Trophoblast cell (in vitro differentiated cells and primary cell): ENCODE results near the gene MYLK2.

Source experiments
- DNase-seq, 2 donors: peaks; one replicate each; pipeline ENCODE4 v3.0.0-alpha.2; 2016
- H2AFZ ChIP-seq: 2 replicates; pipeline ENCODE4 v1.6.1; 2013; ENCODE audit warnings: low read length, moderate library complexity, mild to moderate bottlenecking; ENCODE audit not compliant: insufficient read depth, poor library complexity
- H2AK5ac ChIP-seq: 2 replicates; pipeline ENCODE4 v1.6.1; 2013; ENCODE audit warnings: mild to moderate bottlenecking, low read length
- H2BK120ac ChIP-seq: 2 replicates; pipeline ENCODE4 v1.6.1; 2013; ENCODE audit warnings: low read length, mild to moderate bottlenecking, moderate library complexity; ENCODE audit not compliant: insufficient read depth, poor library complexity
- H2BK12ac ChIP-seq: 2 replicates; pipeline ENCODE4 v1.6.1; 2013; ENCODE audit warnings: mild to moderate bottlenecking, low read length, moderate library complexity
- H2BK5ac ChIP-seq: 2 replicates; pipeline ENCODE4 v1.6.1; 2013; ENCODE audit warnings: low read length, low read depth, moderate library complexity, mild to moderate bottlenecking; ENCODE audit not compliant: poor library complexity
- H3K14ac ChIP-seq: 2 replicates; pipeline ENCODE4 v1.6.1; 2013; ENCODE audit warnings: mild to moderate bottlenecking, low read length
- H3K18ac ChIP-seq: 2 replicates; pipeline ENCODE4 v1.6.1; 2013; ENCODE audit warnings: mild to moderate bottlenecking, low read length
- H3K23ac ChIP-seq: 2 replicates; pipeline ENCODE4 v1.6.1; 2013; ENCODE audit warnings: low read length
- H3K27ac ChIP-seq: 2 replicates; pipeline ENCODE4 v1.5.1; 2013; ENCODE audit warnings: low read depth, mild to moderate bottlenecking, inconsistent platforms, low read length, moderate library complexity
- H3K27me3 ChIP-seq: 2 replicates; pipeline ENCODE4 v1.6.1; 2013; ENCODE audit warnings: inconsistent platforms, mild to moderate bottlenecking, low read length, moderate library complexity; ENCODE audit not compliant: insufficient read depth
- H3K36me3 ChIP-seq, 2 experiments: 1 replicate in 1 of 2; 2 replicates in 1 of 2; pipeline ENCODE4 v1.6.1; 2013; ENCODE audit warnings: low read length in 2 of 2, mild to moderate bottlenecking in 2 of 2, moderate library complexity in 1 of 2; ENCODE audit not compliant: insufficient read depth in 2 of 2, control insufficient read depth in 1 of 2
- H3K4ac ChIP-seq: 2 replicates; pipeline ENCODE4 v1.6.1; 2013; ENCODE audit warnings: low read depth, mild to moderate bottlenecking, low read length, moderate library complexity
- H3K4me1 ChIP-seq, 2 experiments: 1 replicate in 1 of 2; 2 replicates in 1 of 2; pipeline ENCODE4 v1.6.1; 2013; ENCODE audit warnings: low read length in 2 of 2, mild to moderate bottlenecking in 2 of 2, moderate library complexity in 1 of 2; ENCODE audit not compliant: insufficient read depth in 2 of 2, control insufficient read depth in 1 of 2
- H3K4me2 ChIP-seq: 2 replicates; pipeline ENCODE4 v1.6.1; 2013; ENCODE audit warnings: inconsistent platforms, mild to moderate bottlenecking, low read length, moderate library complexity
- H3K4me3 ChIP-seq: 2 replicates; pipeline ENCODE4 v1.5.1; 2013; ENCODE audit warnings: mild to moderate bottlenecking, low read depth, low read length, inconsistent platforms
- H3K79me1 ChIP-seq: one replicate; pipeline ENCODE4 v1.6.1; 2013; ENCODE audit warnings: low read length
- H3K79me2 ChIP-seq: 2 replicates; pipeline ENCODE4 v1.6.1; 2013; ENCODE audit warnings: low read length, mild to moderate bottlenecking; ENCODE audit not compliant: control insufficient read depth, insufficient read depth, poor library complexity
- H3K9ac ChIP-seq: 2 replicates; pipeline ENCODE4 v1.6.1; 2013; ENCODE audit warnings: mild to moderate bottlenecking, low read length
- H3K9me3 ChIP-seq: 2 replicates; pipeline ENCODE4 v1.6.1; 2013; ENCODE audit warnings: low read depth, mild to moderate bottlenecking, control low read depth, inconsistent platforms, low read length; ENCODE audit not compliant: insufficient read depth
- H4K12ac ChIP-seq: 2 replicates; pipeline ENCODE4 v1.6.1; 2013; ENCODE audit warnings: low read depth, mild to moderate bottlenecking, low read length, moderate library complexity
- H4K8ac ChIP-seq: 2 replicates; pipeline ENCODE4 v1.6.1; 2013; ENCODE audit warnings: low read depth, mild to moderate bottlenecking, low read length, moderate library complexity
- H4K91ac ChIP-seq: one replicate; pipeline ENCODE4 v1.6.1; 2013; ENCODE audit warnings: low read depth, mild to moderate bottlenecking, low read length, moderate library complexity
- WGBS: extraction: QIAGEN DNeasy Blood & Tissue Kit; methylation state at CpG from one replicate; pipeline ENCODE4 v1.1.7; 2013; ENCODE audit warnings: missing lambda C conversion rate; ENCODE audit not compliant: insufficient read length, insufficient coverage; ENCODE audit errors: extremely low coverage; 5-methylcytosine and 5-hydroxymethylcytosine counted together

MYLK2 gene

GRCh38 chr20:31803552-31804291 is 15.4 kb upstream of the MYLK2 start:
- no peaks in the 10 kb centered on the region for H3K4me1 ChIP-seq
- no peak overlapping the region for H3K18ac ChIP-seq
- WGBS, result 100% methylated on average over 3 of the region's 7 CpGs
- H2BK5ac ChIP-seq, result no peak overlapping the region
- no peak overlapping the region for H3K14ac ChIP-seq
- H4K91ac ChIP-seq, result no peak overlapping the region
- H2BK120ac ChIP-seq, result no peak overlapping the region
- DNase-seq, result no peak
- H3K4me3 ChIP-seq, result no peak overlapping the region
- no peak overlapping the region for H4K8ac ChIP-seq
- H3K23ac ChIP-seq, result no peak overlapping the region
- no peak overlapping the region for H2AFZ ChIP-seq
- peaks cover 28 to 44% of the 10 kb centered on the region in 2 experiments for H3K36me3 ChIP-seq
- no peaks in the 10 kb centered on the region for H3K79me2 ChIP-seq
- H3K4ac ChIP-seq, result no peak overlapping the region
- H3K9me3 ChIP-seq, result no peaks in the 10 kb centered on the region
- no peak overlapping the region for H4K12ac ChIP-seq
- H3K9ac ChIP-seq, result no peak overlapping the region
- H2AK5ac ChIP-seq, result no peak overlapping the region
- no peak overlapping the region for H3K27ac ChIP-seq
- no peaks in the 10 kb centered on the region for H3K27me3 ChIP-seq
- H3K79me1 ChIP-seq, result no peaks in the 10 kb centered on the region
- no peak overlapping the region for H3K4me2 ChIP-seq
- H2BK12ac ChIP-seq, result no peak overlapping the region

GRCh38 chr20:31806564-31807355 is 12.4 kb upstream of the MYLK2 start:
- no peaks in the 10 kb centered on the region for H3K79me1 ChIP-seq
- H2BK5ac ChIP-seq, result no peak overlapping the region
- H3K79me2 ChIP-seq, result no peaks in the 10 kb centered on the region
- H2AFZ ChIP-seq, result no peak overlapping the region
- peaks cover 18 to 28% of the 10 kb centered on the region in 2 experiments for H3K36me3 ChIP-seq
- H2BK12ac ChIP-seq, result no peak overlapping the region
- H3K27ac ChIP-seq, result no peak overlapping the region
- no peak overlapping the region for H3K4me3 ChIP-seq
- H3K4me2 ChIP-seq, result no peak overlapping the region
- H4K12ac ChIP-seq, result no peak overlapping the region
- H4K91ac ChIP-seq, result no peak overlapping the region
- no CpG with 5 or more reads among the region's 8 CpGs for WGBS
- no peak for DNase-seq
- H3K14ac ChIP-seq, result no peak overlapping the region
- H3K18ac ChIP-seq, result no peak overlapping the region
- H3K4me1 ChIP-seq, result no peaks in the 10 kb centered on the region
- no peak overlapping the region for H2AK5ac ChIP-seq
- H2BK120ac ChIP-seq, result no peak overlapping the region
- H4K8ac ChIP-seq, result no peak overlapping the region
- no peaks in the 10 kb centered on the region for H3K9me3 ChIP-seq
- H3K27me3 ChIP-seq, result no peaks in the 10 kb centered on the region
- H3K23ac ChIP-seq, result no peak overlapping the region
- no peak overlapping the region for H3K9ac ChIP-seq
- H3K4ac ChIP-seq, result no peak overlapping the region

GRCh38 chr20:31808481-31808880 is 10.7 kb upstream of the MYLK2 start:
- Histone ChIP-seq H4K12ac (no peak overlapping the region), H4K91ac (no peak overlapping the region), H3K18ac (no peak overlapping the region), H3K27ac (no peak overlapping the region), H3K27me3 (no peaks in the 10 kb centered on the region), H3K4ac (no peak overlapping the region), H3K9ac (no peak overlapping the region), H3K4me1 (peaks cover 4 to 8% of the 10 kb centered on the region in 2 experiments), H3K79me1 (no peaks in the 10 kb centered on the region), H3K9me3 (no peaks in the 10 kb centered on the region), H3K14ac (no peak overlapping the region), H3K79me2 (no peaks in the 10 kb centered on the region), H2AK5ac (no peak overlapping the region), H2BK120ac (no peak overlapping the region), H3K4me2 (no peak overlapping the region), H2AFZ (no peak overlapping the region), H4K8ac (no peak overlapping the region), H2BK12ac (no peak overlapping the region), H2BK5ac (no peak overlapping the region), H3K23ac (no peak overlapping the region), H3K4me3 (no peak overlapping the region), H3K36me3 (peaks cover 8 to 15% of the 10 kb centered on the region in 2 experiments)
- no peak for DNase-seq
- no CpG with 5 or more reads among the region's 3 CpGs for WGBS

GRCh38 chr20:31809661-31810060 is 9.5 kb upstream of the MYLK2 start:
- no peak for DNase-seq
- Histone ChIP-seq H2BK12ac (no peak overlapping the region), H2BK120ac (no peak overlapping the region), H2AK5ac (no peak overlapping the region), H3K27ac (no peak overlapping the region), H3K4me2 (no peak overlapping the region), H3K79me2 (no peaks in the 10 kb centered on the region), H4K12ac (no peak overlapping the region), H4K8ac (no peak overlapping the region), H3K23ac (no peak overlapping the region), H3K79me1 (no peaks in the 10 kb centered on the region), H3K36me3 (peaks cover 4 to 9% of the 10 kb centered on the region in 2 experiments), H3K9ac (no peak overlapping the region), H3K18ac (no peak overlapping the region), H3K27me3 (no peaks in the 10 kb centered on the region), H3K9me3 (no peaks in the 10 kb centered on the region), H4K91ac (no peak overlapping the region), H3K4me1 (peaks cover 4 to 8% of the 10 kb centered on the region in 2 experiments), H2AFZ (no peak overlapping the region), H3K4ac (no peak overlapping the region), H2BK5ac (no peak overlapping the region), H3K14ac (no peak overlapping the region), H3K4me3 (no peak overlapping the region)
- no CpG with 5 or more reads among the region's 3 CpGs for WGBS
